K562 (cell line): ENCODE measurements around the gene CYLD. TPM values are rescaled to one million over a fixed set of nuclear protein-coding genes. Genes with fewer than 3 reads are reported as not detected.
A peak's percentile ranks its signal among the peaks of the same experiment; 100 is the strongest.

Source experiments
- ARID3B ChIP-seq: fragments of 250-450 bp; sonication (Bioruptor Pico); IDR thresholded peaks from 2 replicates; pipeline ENCODE4 v1.4.0; 2020; ENCODE audit warnings: borderline replicate concordance
- ATF7 ChIP-seq: fragments of 450-650 bp; IDR thresholded peaks from 2 replicates; pipeline ENCODE4 v1.7.1; 2014; ENCODE audit warnings: mild to moderate bottlenecking, moderate library complexity
- BRF1 ChIP-seq: IDR thresholded peaks from 3 replicates; pipeline ENCODE4 v1.6.1; 2011; ENCODE audit warnings: borderline replicate concordance, mild to moderate bottlenecking; ENCODE audit not compliant: insufficient read length; ENCODE audit errors: extremely low read depth
- CEBPB ChIP-seq: fragments of 450-650 bp; IDR thresholded peaks from 2 replicates; pipeline ENCODE4 v1.6.1; 2016; ENCODE audit warnings: missing genetic modification characterization, missing compliant biosample characterization
- E2F1 ChIP-seq: sonication (generic); formaldehyde crosslinking; IDR thresholded peaks from 2 replicates; pipeline ENCODE4 v1.8.1; 2023; ENCODE audit warnings: mild to moderate bottlenecking, missing genetic modification reagents, moderate library complexity
- FOS ChIP-seq: IDR thresholded peaks from 3 replicates; pipeline ENCODE4 v1.6.1; 2011; ENCODE audit not compliant: insufficient read length; ENCODE audit errors: extremely low read depth
- MAZ ChIP-seq, 2 experiments: fragments of 450-650 bp in 1 of 2; sonication (generic) in 1 of 2; formaldehyde crosslinking; IDR thresholded peaks in 1 of 2; conservative IDR thresholded peaks in 1 of 2; 2 replicates each; pipeline versions ENCODE4 v1.4.0 to v1.5.0; 2020; ENCODE audit warnings: mild to moderate bottlenecking in 1 of 2, missing genetic modification reagents in 1 of 2
- MCM7 ChIP-seq, 2 experiments: fragments of 450-650 bp; IDR thresholded peaks; 2 replicates each; pipeline ENCODE4 v1.6.1; 2016 to 2018
- MYBL2 ChIP-seq, 2 experiments: fragments of 450-650 bp in 1 of 2; sonication (generic) in 1 of 2; formaldehyde crosslinking in 1 of 2; IDR thresholded peaks; 2 replicates each; pipeline versions ENCODE4 v1.6.1 to v1.8.1; 2017 to 2022; ENCODE audit warnings: borderline replicate concordance in 1 of 2, inconsistent platforms in 1 of 2, low read depth in 1 of 2, mild to moderate bottlenecking in 1 of 2, missing genetic modification reagents in 1 of 2, moderate library complexity in 1 of 2
- NEUROD1 ChIP-seq: fragments of 150-350 bp; IDR thresholded peaks from 2 replicates; pipeline ENCODE4 v1.6.1; 2014; ENCODE audit warnings: borderline replicate concordance, low read length, low read depth; ENCODE audit not compliant: partially characterized antibody
- NRF1 ChIP-seq, 2 experiments: fragments of 450-650 bp; IDR thresholded peaks in 1 of 2; conservative IDR thresholded peaks in 1 of 2; 2 replicates each; pipeline ENCODE4 v1.6.1; 2014; ENCODE audit warnings: mild to moderate bottlenecking in 2 of 2
- RFX1 ChIP-seq: fragments of 450-650 bp; IDR thresholded peaks from 2 replicates; pipeline ENCODE4 v1.6.1; 2016; ENCODE audit warnings: mild to moderate bottlenecking, moderate library complexity
- TFAP4 ChIP-seq: sonication (generic); formaldehyde crosslinking; IDR thresholded peaks from 2 replicates; pipeline ENCODE4 v1.8.0; 2022; ENCODE audit warnings: missing genetic modification reagents, mild to moderate bottlenecking, moderate library complexity, borderline replicate concordance
- TSHZ1 ChIP-seq: fragments of 250-450 bp; sonication (Bioruptor Pico); IDR thresholded peaks from 2 replicates; pipeline ENCODE4 v1.4.0; 2020; ENCODE audit warnings: mild to moderate bottlenecking, moderate library complexity
- U2AF2 ChIP-seq: fragments of 200-400 bp; formaldehyde crosslinking; optimal IDR thresholded peaks from 2 replicates; pipeline ENCODE3; 2017; ENCODE audit warnings: low read depth, mild to moderate bottlenecking, low read length
- ZNF140 ChIP-seq: fragments of 250-450 bp; sonication (Bioruptor Pico); IDR thresholded peaks from 2 replicates; pipeline ENCODE4 v1.8.0; 2021; ENCODE audit warnings: moderate library complexity, mild to moderate bottlenecking, inconsistent platforms
- ZNF3 ChIP-seq: fragments of 250-450 bp; sonication (Bioruptor Pico); IDR thresholded peaks from 2 replicates; pipeline ENCODE4 v1.5.0; 2021; ENCODE audit warnings: mild to moderate bottlenecking, moderate library complexity
- ZNF589 ChIP-seq: fragments of 200-800 bp; sonication (Bioruptor generic); IDR thresholded peaks from 2 replicates; pipeline ENCODE4 v1.6.1; 2016; ENCODE audit warnings: low read depth, missing genetic modification characterization, missing compliant biosample characterization
- ZNF695 ChIP-seq: fragments of 450-650 bp; formaldehyde crosslinking; IDR thresholded peaks from 2 replicates; pipeline ENCODE4 v1.4.0; 2020; ENCODE audit warnings: mild to moderate bottlenecking, moderate library complexity
- ZNF778 ChIP-seq: fragments of 450-650 bp; formaldehyde crosslinking; IDR thresholded peaks from 2 replicates; pipeline ENCODE4 v1.4.0; 2020; ENCODE audit warnings: mild to moderate bottlenecking, moderate library complexity
- polyA plus RNA-seq, 8 experiments: library from polyadenylated mRNA; depleted of rRNA in 4 of 8; stranded (reverse) in 5 of 8; unstranded in 3 of 8; fragments of >200 nt; fragmentation: Nextera tagmentation in 2 of 8; fragmentation: Illumina TruSeq in 1 of 8; extraction: Ambion mirVana in 2 of 8; extraction: Trizol in 1 of 8; gene quantifications; 2 replicates each; pipeline versions ENCODE4 v1.2.1 to v1.2.3, GENCODE V29; 2011 to 2014; ENCODE audit warnings: inconsistent platforms in 1 of 8, missing spikeins in 1 of 8
- total RNA-seq, 7 experiments: library from RNA; depleted of rRNA in 6 of 7; stranded (reverse); fragments of >200 nt in 6 of 7; fragmentation: Illumina TruSeq in 2 of 7; extraction: Trizol in 2 of 7; gene quantifications; 2 replicates each; pipeline versions ENCODE4 v1.2.1 to v1.2.3, GENCODE V29; 2011 to 2021; ENCODE audit warnings: low replicate concordance in 1 of 7

The CYLD gene
- total and polyA plus RNA-seq, 9 of the 15 experiments (the other 6 are each of a cell fraction or from before 2014, with no cell fraction given): 3.4 to 7.4 (median 5.3) TPM

- TF ChIP-seq MAZ (CRISPR knock-in tag; conservative IDR thresholded peaks at IDR 0.05 in 1 of 2, IDR thresholded peaks at IDR 0.05 in 1 of 2) (peak; percentile 60 to 64), FOS (no peak), TFAP4 (CRISPR knock-in tag) (peak; percentile 63; the same call in 1 of the 2 replicates), NRF1 (conservative IDR thresholded peaks at IDR 0.05 in 1 of 2, IDR thresholded peaks at IDR 0.05 in 1 of 2) (peak; percentile 86 to 88), TSHZ1 (no peak), ZNF3 (CRISPR knock-in tag) (no peak), BRF1 (no peak), RFX1 (no peak), ATF7 (peak; percentile 72), MCM7 (IDR thresholded peaks at IDR 0.05) (no peak), NEUROD1 (peak; percentile 83), U2AF2 (no peak), E2F1 (CRISPR knock-in tag) (peak; percentile 67; the same call in 1 of the 2 replicates), ZNF589 (peak; percentile 39; the same call in 1 of the 2 replicates), ZNF695 (CRISPR knock-in tag) (no peak), MYBL2 (IDR thresholded peaks at IDR 0.05; ENCODE audit: low read depth) (no peak), MYBL2 (CRISPR knock-in tag; IDR thresholded peaks at IDR 0.05; ENCODE audit: borderline replicate concordance) (no peak), ZNF140 (CRISPR knock-in tag) (no peak), ZNF778 (CRISPR knock-in tag) (no peak), CEBPB (tag) (no peak), ARID3B (CRISPR knock-in tag) (no peak)
These were observed 99.4 kb downstream of the CYLD start (continued) for GRCh38 chr16:50841081-50841886.
